MCF 10A (cell line): ENCODE results near the gene HBZ. TPM values are rescaled to one million over a fixed set of nuclear protein-coding genes. Genes with fewer than 3 reads are reported as not detected.

ENCODE experiments used
- BruUV-seq: library from RNA; stranded (reverse); fragments of 400-500 nt; replicated peaks from 2 replicates; lab custom pipeline; 2021; lab: Mats Ljungman, UMichigan
- CTCF ChIA-PET: fragments of 300-600 bp; sonication (Branson Sonifier 250); formaldehyde crosslinking; extraction: SDS; loops from one replicate; lab custom pipeline; 2021; ENCODE audit warnings: antibody characterized with exemption, inconsistent platforms; lab: Yijun Ruan, JAX
- POLR2A ChIA-PET: fragments of 300-600, 350-650 bp; sonication (Branson Sonifier 250); formaldehyde crosslinking; extraction: SDS; loops from one replicate; lab custom pipeline; 2020; ENCODE audit warnings: antibody characterized with exemption, inconsistent platforms; lab: Yijun Ruan, JAX
- DNase-seq: peaks from one replicate; pipeline ENCODE4 v3.0.0-alpha.2; 2018; ENCODE audit not compliant: unreplicated experiment
- H3K27ac Mint-ChIP-seq: one replicate; pipeline ENCODE4 v1.8.0; 2022; ENCODE audit warnings: mild to moderate bottlenecking, low read depth, mixed read lengths; ENCODE audit not compliant: unreplicated experiment
- H3K27me3 Mint-ChIP-seq: one replicate; pipeline ENCODE4 v1.8.0; 2022; ENCODE audit warnings: mixed read lengths; ENCODE audit not compliant: insufficient read depth, unreplicated experiment
- H3K36me3 Mint-ChIP-seq: one replicate; pipeline ENCODE4 v1.8.0; 2022; ENCODE audit warnings: mild to moderate bottlenecking, moderate library complexity, mixed read lengths; ENCODE audit not compliant: insufficient read depth, unreplicated experiment
- H3K4me1 Mint-ChIP-seq: one replicate; pipeline ENCODE4 v1.8.0; 2022; ENCODE audit warnings: mixed read lengths; ENCODE audit not compliant: insufficient read depth, unreplicated experiment
- H3K4me3 Mint-ChIP-seq: one replicate; pipeline ENCODE4 v1.8.0; 2022; ENCODE audit warnings: mild to moderate bottlenecking, moderate library complexity, mixed read lengths; ENCODE audit not compliant: unreplicated experiment
- H3K9me3 Mint-ChIP-seq: one replicate; pipeline ENCODE4 v1.8.0; 2022; ENCODE audit warnings: mixed read lengths; ENCODE audit not compliant: unreplicated experiment
- CTCF ChIP-seq: fragments of 200-600 bp; IDR thresholded peaks from one replicate; pipeline ENCODE4 v1.8.0; 2022; ENCODE audit warnings: antibody characterized with exemption, mild to moderate bottlenecking; ENCODE audit not compliant: unreplicated experiment
- intact Hi-C: fragments of 100-400 bp; cut with micrococcal nuclease; formaldehyde crosslinking; loops from 2 replicates; pipeline ENCODE4 v1.14.1; 2022
- total RNA-seq: library from RNA; stranded (reverse); gene quantifications from 2 replicates; pipeline ENCODE4 v1.2.3, GENCODE V29; 2022

The HBZ gene
- total RNA-seq, 1 experiment from 2014 or later = not detected

- no peak within 1 kb of the TSS for H3K4me3 Mint-ChIP-seq
Measured at GRCh38 chr16:165539-166374, 13.3 kb downstream of the HBZ start, which contains the start of gene HBM. Gene HBM, plus strand, starts transcription at chr16:165978. Its CDS starts 20 bp downstream, at chr16:165998.

GRCh38 chr16:166375-167121, 14.1 kb downstream of the HBZ start:
- ChIA-PET POLR2A (no interaction called here), CTCF (interaction anchor here (1.5 kb wide), 1 partner anchor 15 kb away, joined by 5 read pairs; no protein-coding TSS in a partner anchor)
- intact Hi-C loops = no loop called here
- H3K27me3 Mint-ChIP-seq = peaks cover 14% of the 10 kb centered on the region
- no peak overlapping the region for H3K4me3 Mint-ChIP-seq
- H3K36me3 Mint-ChIP-seq = no peaks in the 10 kb centered on the region
- H3K4me1 Mint-ChIP-seq = no peaks in the 10 kb centered on the region
- H3K27ac Mint-ChIP-seq = no peak overlapping the region
- no peaks in the 10 kb centered on the region for H3K9me3 Mint-ChIP-seq
- no peak for TF ChIP-seq CTCF
- no peak for DNase-seq
- no TSS peak for BruUV-seq

More at GRCh38 chr16:165539-166374, 13.3 kb downstream of the HBZ start, which contains the start of gene HBM:
- TF ChIP-seq CTCF = no peak
- H3K27ac Mint-ChIP-seq = no peak within 1 kb of the TSS
- H3K9me3 Mint-ChIP-seq = no peaks in the 10 kb centered on the region
- no peak for DNase-seq
- ChIA-PET POLR2A (no interaction called here), CTCF (interaction anchor here (0.6 kb wide), 1 partner anchor 81 kb away, joined by 3 read pairs; no protein-coding TSS in a partner anchor)
- H3K4me1 Mint-ChIP-seq = no peaks in the 10 kb centered on the region
- H3K36me3 Mint-ChIP-seq = no peaks in the 10 kb centered on the region
- H3K27me3 Mint-ChIP-seq = peaks cover 6% of the 10 kb centered on the region
- intact Hi-C loops = no loop called here
- BruUV-seq = no TSS peak

- Mint-ChIP-seq H3K27me3 (peaks cover 21% of the 10 kb centered on the region), H3K9me3 (no peaks in the 10 kb centered on the region), H3K27ac (no peak overlapping the region), H3K36me3 (no peaks in the 10 kb centered on the region), H3K4me3 (no peak overlapping the region), H3K4me1 (no peaks in the 10 kb centered on the region)
- intact Hi-C loops = no loop called here
- no peak for DNase-seq
- TF ChIP-seq CTCF = no peak
- CTCF ChIA-PET = interaction anchor here (1.5 kb wide), 1 partner anchor 14 kb away, joined by 5 read pairs; no protein-coding TSS in a partner anchor
- POLR2A ChIA-PET = no interaction called here
- no TSS peak for BruUV-seq
Measured at GRCh38 chr16:167122-167690, 14.8 kb downstream of the HBZ start.

GRCh38 chr16:168424-168823, 16.0 kb downstream of the HBZ start:
- TF ChIP-seq CTCF = no peak

More at GRCh38 chr16:168424-168823, 16.0 kb downstream of the HBZ start:
- Mint-ChIP-seq H3K9me3 (no peaks in the 10 kb centered on the region), H3K4me1 (no peaks in the 10 kb centered on the region), H3K36me3 (no peaks in the 10 kb centered on the region), H3K4me3 (no peak overlapping the region), H3K27me3 (peaks cover 23% of the 10 kb centered on the region), H3K27ac (no peak overlapping the region)
- no TSS peak for BruUV-seq
- peak; percentile 26 for DNase-seq
- POLR2A ChIA-PET = interaction anchor here (0.6 kb wide), 1 partner anchor 199 kb away, joined by 3 read pairs; no protein-coding TSS in a partner anchor
- intact Hi-C loops = no loop called here
- CTCF ChIA-PET = no interaction called here
